OCI-M1 (cell line): ENCODE data around the gene DPH7.
"Not testable (repeated sequence)": the region's sequence is repeated elsewhere in the genome, so short reads cannot be mapped to it uniquely, and the experiment has no call there.

ENCODE experiments used
- DNase-seq: peaks from one replicate; lab custom pipeline; 2025; lab: John Stamatoyannopoulos, UW

The DPH7 gene

DNA sequence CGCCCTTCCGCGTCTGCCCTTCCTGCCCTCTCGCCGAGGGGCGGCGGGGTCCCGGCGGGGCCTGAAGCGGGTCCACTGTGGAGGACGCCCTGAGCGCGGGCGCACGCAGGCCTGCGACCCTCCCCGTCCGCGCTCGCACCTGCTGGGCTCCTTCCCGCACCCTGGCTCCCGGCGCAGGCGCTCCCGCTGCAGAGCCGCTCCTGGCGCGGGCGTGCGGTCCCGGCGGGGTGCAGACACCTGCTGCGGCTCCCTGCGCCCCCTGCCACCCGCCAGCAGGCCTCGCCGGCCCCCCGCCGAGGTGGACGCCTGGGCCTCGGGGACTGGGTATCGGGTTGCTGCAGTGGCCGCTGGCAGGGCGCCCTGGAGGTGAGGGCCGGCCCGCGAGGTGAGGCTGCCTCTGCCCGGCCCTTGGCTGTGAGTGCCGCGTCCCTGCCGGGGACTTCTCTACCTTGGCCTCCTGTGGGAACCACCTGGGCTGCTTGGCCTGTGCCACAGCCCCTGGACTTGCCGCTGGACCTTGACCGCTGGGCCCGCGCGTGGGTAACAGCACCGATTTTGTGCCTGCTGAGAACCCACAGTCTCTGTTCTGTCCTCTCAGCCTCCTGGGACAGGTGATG, 27.4 kb upstream of the DPH7 start:
- DNase-seq = no peak

DNA sequence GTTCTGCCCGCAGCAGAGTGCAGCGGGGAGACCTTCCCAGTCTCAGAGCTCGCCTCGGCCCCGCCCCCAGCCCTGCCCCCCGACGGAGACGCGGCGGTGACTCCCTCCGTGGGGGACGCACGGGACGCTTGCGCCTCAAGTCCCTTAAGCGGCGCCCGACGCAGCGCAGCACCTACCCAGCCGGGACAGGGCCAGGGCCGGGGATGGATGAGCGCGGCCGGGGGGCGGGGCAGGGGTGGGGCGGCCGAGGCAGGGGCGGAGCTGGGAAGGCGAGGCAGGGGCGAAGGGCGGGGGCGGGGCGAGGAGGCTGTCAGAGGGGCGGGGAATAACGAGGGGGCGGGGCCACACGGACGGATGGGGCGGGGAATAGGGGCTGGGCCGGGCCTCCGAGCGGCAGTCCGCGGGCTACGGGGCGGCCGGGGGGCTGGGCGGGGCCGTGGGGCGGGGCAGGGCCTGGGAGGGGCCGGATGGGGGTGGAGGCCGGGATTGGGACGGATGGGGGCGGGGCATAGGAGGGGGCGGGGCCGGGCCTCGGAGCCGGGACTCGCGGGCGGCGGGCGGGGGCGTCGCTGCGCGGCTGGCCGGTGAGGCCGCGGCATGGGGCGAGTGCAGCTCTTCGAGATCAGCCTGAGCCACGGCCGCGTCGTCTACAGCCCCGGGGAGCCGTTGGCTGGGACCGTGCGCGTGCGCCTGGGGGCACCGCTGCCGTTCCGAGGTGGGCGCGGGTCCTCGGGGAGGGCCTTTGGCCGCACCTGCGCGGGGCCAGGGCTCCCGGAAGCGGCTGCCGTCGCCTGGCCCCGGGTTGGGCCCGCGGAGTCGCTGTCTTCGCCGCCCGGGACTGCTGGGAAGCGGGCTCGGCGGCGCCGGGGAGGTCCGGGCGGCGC, 26.6 kb upstream of the DPH7 start, which contains the start of gene ARRDC1:
TSS of gene ARRDC1 (plus strand) at position 566 of the 884 bp plus-strand sequence. CDS start at position 598, 32 bp downstream.
- peak; percentile 91 for DNase-seq

DNA sequence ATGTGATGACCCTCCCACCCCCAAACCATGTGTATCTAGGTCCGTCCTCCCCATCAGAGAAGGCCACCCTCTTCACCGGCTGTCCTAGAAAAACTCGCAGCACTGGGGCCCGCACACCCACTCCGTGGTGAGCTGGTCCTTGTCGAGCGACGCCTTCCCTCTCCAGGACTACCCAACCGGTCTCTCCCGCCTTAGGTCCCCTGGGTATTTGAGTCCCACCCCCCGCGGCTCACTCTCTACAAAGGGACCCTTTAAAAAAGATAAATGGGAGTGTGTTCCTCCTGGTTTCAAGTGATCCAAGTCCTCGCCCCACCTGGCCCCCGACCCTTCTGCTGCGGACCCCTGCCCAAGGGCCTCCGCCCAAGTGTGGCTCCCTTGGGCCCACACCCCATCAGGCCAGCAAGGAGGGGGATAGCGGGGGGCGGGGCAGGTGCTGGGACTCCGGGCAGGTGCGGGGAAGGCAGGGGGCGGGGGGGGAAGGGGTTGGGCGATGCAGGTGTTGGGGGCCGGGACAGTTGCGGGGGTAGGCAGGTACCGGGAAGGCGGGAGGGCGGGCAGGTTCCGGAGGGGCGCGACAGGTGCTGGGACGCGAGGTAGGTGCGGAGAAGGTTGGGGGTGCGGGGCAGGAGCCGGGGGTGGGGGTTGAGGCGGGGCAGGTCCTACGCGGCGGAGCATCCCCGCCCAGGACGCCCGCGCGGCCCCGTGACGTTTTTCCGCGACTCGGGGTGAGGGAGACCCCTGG, 25.8 kb upstream of the DPH7 start:
- DNase-seq = no peak

DNA sequence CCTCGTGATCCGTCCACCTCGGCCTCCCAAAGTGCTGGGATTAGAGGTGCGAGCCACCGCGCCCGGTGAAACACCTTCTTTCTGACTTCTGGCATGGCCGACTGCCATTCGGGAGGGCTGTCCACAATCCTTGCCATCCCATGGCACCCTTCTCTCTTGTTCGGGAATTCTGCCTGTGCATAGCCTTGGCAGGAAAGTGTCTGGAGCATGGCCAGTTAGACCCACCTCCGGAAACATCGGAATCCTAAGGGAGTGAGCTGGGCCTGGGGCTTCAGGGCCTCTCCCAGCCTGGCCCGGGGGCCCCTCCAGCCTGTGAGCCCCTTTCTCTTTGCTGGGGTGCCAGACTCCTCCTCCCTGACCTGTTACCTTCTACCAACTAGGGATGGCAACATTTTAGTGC, 25.2 kb upstream of the DPH7 start:
- DNase-seq = no peak

DNA sequence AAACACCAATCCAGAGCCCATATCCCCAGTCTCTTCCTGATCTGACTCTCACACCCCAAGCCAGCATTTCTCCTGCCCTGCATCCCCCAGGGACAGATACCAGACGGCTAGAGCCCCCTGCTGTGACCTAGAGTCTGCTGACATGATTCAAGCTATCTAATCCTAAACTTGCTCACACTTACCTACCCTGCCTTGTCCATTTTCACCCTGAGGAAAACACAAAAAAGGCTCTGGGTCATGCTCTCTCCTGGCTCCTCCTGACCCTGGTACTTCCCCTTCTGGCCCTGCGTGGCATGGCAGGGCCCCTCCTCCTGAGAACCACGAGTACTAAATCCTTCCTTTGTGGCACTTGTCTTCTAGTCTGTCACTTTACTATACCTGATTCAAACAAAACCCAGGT, 23.9 kb upstream of the DPH7 start:
- peak; percentile 48 for DNase-seq

DNA sequence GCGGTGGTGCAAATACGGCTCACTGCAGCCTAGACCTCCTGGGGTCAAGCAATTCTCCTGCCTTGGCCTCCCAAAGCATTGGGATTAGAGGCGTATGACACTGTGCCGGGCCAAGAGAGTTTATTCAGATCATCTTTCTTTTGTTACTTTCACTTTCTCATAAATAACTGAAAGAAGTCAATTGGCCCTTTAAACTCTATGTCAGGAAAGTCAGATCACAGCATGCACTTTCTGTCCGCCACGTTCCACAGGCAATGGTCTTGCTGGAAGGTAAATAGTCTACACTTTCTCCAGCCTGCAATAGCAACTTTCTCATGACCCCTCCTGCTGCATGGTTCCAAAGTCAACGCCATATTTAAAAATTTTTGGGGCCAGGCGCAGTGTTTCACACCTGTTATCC, 20.2 kb upstream of the DPH7 start:
- DNase-seq = no peak

DNA sequence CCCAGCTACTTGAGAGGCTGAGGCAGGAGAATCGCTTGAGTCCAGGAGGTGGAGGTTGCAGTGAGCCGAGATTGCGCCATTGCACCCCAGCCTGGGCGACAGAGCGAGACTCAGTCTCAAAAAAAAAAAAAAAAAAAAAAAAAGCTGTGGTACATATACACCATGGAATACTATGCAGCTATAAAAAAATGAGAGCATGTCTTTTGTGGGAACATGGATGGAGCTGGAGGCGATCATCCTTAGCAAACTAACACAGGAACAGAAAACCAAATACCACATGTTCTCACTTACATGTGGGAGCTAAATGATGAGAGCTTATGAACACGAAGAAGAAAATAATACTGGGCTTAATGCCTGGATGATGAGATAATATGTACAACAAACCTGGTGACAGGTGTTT, 17.9 kb upstream of the DPH7 start:
- DNase-seq = not testable (repeated sequence)

DNA sequence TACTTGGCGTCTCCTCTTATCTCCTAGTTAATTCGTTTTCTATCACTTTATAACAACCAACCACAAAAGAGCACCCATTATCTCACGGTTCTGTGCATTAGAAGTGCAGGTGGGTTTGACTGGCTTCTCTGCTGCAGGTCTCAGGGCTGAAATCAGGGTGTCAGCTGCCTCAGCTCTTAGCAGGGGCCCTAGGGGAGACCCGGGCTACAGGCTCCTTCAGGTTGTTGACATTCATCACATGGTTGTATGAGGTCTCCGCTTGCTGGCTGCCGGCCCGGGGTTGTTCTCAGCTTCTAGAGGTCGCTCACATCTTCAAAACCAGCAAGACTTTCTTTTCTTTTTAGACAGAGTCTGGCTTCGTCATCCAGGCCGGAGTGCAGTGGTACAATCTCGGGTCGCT, 14.5 kb upstream of the DPH7 start:
- DNase-seq = no peak

DNA sequence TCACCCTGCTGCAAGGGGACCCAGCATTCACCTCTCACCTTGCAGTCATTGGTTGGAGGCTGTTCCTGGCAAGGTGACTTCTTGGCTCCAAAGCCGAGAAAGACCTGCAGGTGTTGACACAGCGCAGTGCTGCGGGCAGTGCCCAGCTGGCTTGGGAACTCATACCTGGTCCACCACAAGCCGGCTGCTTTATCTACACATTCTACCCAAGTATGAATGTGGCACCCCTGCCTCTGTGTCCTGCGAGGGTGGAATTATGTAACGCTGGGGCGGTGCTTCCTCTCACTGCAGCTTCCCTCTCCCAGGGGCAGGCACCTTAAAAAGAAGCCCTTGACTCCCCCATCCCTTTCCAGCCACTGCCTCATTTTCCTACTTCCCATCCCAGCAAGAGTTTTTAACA, 14.0 kb upstream of the DPH7 start:
- DNase-seq = no peak

DNA sequence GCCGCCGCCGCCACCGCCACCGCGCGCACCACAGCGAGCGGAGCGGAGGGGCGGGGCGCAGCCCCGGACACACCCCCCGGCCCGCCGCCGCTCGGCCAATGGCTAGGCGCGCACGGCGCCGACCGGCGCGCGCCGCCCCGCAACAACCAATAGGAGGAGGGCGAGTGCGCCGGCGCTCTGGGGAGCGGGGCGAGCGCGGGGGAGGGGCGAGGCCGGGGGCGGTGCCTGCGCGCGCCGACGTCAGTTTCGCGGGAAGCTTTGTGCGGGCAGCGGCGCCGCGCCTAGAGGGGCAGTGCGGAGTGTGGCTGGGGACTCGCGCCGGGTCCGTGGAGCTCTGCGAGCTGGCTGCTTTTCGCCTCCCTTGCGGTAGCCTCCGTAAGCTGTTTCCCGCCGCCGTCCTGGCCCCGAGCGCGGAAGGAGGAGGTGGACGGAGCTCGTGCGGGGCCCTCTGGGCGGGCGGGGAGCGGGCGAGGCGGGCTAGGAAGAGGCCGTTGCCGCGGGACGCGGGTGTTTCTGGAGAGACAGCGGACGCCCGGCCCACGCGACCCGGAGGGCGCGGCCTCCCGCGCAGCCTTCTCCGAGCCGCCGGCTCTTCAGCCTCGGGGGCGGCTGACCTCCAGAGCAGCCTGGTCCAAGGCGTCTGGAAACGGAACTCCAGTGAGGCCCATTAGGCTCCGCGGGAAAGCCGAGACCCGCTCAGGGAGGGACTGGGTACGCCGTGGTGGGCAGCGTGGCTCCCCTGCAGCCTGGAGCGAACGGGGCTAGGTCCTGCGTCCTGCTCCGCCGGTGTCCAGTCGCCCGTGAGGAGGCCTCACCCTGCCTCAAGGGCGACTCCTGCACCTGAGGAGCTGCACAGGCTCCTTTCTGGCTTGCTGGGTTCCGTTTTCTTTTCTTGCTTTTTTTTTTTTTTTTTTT, 12.0 kb upstream of the DPH7 start, which contains the start of gene ZMYND19:
TSS of gene ZMYND19 (minus strand) at position 44 of the 915 bp plus-strand sequence. CDS start 249 bp downstream, outside the sequence.
- peak; percentile 93 for DNase-seq

DNA sequence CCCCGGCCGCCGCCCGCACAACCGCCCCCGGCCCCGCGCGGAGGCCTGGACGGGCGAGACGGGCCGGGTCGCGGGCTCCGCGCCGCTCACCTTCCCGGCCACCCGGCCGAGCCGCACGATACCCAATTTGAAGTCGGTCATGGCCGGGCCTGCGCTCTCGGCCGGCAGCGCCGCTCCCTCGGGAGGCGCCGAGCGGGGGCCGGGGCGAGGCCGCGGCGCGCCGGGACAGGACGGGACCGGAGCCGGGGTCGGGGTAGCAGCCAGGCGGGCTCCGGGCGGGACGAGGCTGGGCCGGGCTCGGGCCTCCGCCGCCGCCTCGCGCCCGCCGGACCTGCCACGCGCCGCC, 11.4 kb upstream of the DPH7 start:
- no peak for DNase-seq

DNA sequence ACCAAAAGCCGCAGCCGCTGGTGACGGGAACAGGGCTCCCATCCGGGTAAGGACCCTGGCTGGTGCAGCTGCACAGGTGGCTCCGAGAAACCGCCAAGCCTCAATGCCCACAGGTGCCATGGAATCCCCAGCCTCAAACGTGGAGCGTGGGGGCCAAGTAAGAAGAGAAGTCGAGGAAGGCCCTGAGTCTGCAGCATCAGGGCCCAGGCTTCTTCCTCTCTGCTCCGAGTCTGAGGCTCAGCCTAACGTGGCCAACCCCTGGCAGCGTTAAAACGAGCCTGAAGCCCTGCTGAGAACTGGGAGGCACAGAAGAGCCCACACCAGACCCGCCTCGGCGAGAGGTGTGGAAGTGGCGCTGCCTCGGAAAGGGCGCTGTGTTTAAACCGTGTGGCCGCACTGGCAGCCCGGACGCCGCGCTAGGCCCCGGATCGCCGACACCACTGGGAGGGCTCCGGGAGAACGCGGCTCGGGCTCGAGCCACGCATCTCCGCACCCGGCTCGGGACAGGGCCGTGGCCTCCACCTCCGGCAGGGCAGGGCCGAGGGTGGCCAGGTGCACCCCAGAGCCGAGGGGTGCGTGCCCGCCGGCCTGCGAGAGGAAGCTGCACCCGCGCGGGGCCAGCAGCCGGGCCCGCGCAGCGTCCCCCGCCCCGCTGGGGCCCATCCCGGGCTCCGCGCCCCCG, 10.9 kb upstream of the DPH7 start:
- DNase-seq = peak; percentile 16

DNA sequence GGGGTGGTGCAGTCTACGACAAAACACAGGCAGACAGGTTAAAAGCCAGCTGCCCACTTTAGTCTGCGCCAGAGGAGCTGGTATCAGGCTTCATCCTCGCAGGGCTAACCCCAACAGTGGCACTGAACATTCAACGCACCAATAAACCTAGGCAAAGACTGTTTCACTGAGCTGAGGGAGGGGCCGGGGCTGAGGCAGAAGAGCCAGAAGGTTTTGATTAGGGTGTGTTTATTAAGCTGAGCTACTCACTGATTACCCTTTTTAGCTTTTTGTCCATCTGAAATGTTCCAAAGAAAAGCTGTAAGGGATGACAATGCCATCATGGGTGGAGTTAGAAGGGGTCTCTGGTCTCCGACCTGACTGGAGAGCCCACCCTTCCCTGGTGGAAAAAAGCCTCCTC, 10.2 kb upstream of the DPH7 start:
- no peak for DNase-seq

DNA sequence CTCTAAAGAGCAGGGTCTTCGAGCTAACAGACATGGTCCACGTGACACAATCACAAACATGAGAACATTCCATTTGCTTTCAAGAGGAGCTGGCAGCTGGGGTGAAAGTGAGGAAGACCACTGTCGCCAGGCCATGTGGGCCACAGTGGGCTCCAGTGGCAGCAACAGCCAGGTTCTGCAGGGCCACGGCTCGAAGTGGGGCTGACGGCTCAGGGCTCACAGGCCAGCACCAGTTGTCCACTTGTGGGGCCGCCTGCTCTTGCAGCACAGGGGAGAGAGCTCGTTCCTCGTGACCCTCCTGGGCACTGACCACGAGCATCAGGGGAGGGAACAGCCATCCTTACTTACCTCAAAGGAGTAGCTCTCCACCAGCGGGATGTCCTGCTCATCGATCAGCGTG, 9.6 kb upstream of the DPH7 start:
- no peak for DNase-seq

DNA sequence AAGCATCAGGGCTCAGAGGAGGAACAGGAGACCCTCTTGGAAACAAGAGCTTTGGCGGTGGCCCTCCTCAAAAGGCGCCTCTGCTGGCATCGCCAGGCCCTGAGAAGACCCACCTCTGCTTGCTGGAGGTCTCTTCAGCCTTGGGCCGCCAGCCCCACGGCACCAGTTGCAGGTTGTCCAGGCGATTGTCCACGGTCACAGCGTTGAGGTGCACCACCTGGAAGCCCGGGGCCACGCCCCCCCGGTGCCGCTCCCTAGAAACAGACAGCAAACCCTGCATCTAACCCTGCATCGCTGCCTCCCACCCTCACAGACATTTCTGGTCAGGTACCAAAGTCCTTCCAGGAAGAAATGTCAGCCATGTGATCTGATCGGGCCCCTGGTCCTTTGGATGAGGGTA, 8.1 kb upstream of the DPH7 start:
- no peak for DNase-seq

DNA sequence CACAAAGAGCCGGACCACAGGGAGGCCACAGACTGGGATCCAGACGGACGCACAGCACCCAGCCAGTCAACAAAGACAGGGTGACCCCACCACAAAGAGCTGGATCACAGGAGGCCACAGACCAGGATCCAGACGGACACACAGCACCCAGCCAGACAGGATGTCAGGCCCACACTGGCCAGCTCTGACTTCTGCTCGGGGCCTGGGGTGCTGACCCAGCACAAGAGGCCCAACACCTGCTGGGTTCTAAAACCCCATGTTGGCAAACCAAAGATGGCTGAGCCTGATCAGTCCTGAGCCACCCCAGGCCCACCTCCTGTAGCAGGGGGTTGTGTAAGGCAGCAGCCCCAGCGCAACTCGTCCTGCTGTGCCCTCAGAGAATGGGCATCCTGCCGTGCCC, 5.2 kb upstream of the DPH7 start:
- no peak for DNase-seq

DNA sequence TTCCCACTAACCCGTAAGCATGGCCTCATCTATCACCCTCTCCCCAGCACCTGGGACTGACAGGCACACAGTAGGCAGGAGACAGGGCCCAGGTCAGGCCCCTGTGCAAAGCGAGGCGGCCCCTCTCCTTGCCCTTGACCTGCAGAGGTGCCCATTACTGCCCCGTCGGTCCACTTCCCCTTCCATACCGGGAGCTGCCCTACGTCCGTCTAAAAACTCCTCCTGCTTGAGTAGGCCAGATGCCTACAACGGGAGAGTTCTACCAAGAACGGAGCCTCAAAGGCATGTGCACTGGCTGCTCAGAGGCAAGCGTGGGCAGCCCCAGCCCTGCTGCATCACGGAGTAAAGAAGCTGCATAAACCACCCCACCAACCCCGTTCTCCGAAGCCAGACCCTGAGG, 4.6 kb upstream of the DPH7 start:
- no peak for DNase-seq

DNA sequence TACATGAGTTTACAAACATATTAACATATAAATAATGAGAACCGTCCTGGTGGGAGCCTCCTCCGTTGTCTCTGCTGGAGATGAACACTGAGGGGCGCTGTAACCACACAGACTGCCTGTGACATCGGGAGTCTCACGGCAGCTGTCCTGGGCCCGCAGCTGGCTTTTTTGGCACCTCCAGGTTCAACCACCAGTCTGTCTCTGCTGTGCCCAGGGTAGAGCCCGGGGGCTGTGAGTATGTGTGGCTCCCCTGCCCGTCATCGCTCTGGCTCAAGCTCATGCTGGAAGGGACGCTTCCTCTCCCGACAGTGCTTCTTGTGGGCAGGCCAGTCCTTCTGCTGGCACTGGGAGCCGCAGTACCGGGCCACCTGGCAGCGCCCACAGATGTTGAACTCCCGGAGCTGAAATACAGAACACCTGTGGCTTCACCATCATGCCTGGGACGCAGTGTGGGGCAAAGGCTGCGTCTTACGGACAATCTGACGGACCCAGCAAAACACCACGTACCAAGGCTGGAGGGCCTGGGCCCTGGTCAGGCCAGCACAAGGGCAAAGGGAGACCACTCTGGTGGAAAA, 3.6 kb upstream of the DPH7 start:
- DNase-seq = peak; percentile 23

DNA sequence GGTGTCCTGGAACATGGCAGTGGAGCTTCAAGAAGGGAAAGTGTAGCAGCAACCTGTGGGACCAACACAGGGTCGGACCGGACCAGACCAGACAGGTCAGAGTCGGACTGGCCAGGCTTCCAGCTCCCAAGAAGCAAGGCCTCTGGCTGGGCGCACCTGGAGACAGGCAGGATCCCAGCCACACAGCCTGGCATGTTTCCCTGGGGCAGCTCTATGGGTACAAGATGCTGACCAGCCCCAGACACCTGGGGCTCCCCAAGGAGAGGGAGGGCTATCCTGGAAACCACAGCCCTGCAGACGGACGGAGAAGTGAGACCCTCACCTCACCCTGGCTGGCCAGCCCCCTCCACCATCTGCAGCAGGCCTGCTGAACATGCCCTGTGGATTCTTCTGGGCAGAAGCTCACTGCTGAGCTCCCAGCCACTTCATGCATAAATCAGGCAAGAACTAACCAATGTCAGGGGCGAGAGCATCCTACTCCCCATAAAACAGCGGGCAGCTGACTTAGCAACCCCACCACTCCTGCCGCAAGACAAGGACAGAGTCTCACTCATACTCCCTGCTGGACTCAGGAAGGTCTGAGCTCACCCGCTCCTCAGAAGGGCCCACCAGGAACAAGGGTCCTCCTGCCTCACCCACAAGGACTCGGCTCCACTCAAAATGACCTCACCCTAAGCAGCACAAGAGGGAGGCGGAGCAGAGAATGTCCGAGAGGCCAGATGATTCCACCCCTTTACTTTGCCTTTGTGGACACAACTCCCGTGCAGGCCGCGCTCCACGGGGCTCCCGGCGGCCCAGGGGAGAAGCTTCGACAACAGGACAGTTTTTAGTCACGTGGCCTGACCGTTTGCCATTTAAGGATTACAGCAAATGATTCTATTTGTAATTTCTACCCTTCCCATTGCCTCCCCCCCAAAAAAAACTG, 2.9 kb upstream of the DPH7 start:
- DNase-seq = no peak

DNA sequence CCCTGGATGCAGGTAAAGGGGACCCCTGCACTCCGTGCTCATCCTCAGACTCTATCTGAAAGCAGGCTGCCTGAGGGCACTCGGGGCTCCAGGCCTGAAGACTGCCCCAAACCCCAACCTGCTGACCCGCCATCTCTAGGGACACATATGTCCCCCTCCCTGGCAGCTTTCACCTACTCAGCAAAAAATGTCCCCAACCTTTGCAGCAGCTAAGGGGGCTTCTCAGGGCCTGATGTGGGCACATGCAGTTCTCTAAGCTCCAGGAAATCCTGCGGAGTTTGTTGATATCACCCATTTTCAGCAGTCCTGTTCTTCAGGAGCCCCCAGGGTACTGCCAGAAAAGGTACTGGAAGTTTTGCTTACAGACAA, 2.2 kb upstream of the DPH7 start:
- no peak for DNase-seq
